Epithelial cell of esophagus (primary cell): Measurements from ENCODE around the gene CAP2.
A peak's percentile ranks its signal among the peaks of the same experiment; 100 is the strongest.
"Not testable (repeated sequence)": the region's sequence is repeated elsewhere in the genome, so short reads cannot be mapped to it uniquely, and the experiment has no call there.

ENCODE experiments used
- DNase-seq: peaks from one replicate; pipeline ENCODE4 v3.0.0; 2010; ENCODE audit warnings: low read depth
- H3K4me3 ChIP-seq: 2 replicates; pipeline ENCODE4 v1.5.1; 2011; ENCODE audit warnings: mild to moderate bottlenecking, low read length, control low read depth
- TF ChIP-seq, protein P1 (sequence below): IDR thresholded peaks from 2 replicates; pipeline ENCODE4 v1.5.1; 2011; ENCODE audit warnings: low read depth, mild to moderate bottlenecking, low read length, control low read depth, inconsistent platforms; ENCODE audit not compliant: insufficient read depth; ENCODE audit errors: missing control alignments

Gene CAP2

DNA sequence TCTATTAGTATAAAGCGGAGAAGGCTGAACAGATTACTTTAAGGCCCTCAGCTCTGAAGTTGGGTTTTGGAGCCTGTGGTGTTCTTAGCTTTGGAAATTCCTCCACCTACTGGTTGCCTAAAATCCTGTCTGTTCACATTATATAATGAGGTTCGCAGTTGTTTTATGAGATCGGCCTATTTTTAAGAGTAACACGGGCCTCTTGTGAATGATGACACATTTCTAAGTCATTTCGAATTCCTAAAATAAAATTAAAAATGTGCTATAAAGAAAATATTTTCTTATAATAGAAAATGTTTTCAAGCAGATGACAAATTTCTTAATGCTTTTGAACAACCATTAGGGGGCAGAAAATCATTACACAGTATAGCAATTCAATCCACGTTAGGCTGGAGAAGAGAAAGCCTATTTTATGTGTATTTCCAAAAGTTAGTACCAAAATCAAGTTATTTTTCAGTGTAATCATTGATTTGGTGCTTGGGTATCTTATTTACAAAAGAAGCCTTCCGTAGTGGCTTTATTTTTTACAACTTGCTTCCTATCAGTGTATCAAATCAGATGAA lies 190.9 kb downstream of the CAP2 start:
- peak; percentile 75 for DNase-seq
- TF ChIP-seq, protein P1, sequence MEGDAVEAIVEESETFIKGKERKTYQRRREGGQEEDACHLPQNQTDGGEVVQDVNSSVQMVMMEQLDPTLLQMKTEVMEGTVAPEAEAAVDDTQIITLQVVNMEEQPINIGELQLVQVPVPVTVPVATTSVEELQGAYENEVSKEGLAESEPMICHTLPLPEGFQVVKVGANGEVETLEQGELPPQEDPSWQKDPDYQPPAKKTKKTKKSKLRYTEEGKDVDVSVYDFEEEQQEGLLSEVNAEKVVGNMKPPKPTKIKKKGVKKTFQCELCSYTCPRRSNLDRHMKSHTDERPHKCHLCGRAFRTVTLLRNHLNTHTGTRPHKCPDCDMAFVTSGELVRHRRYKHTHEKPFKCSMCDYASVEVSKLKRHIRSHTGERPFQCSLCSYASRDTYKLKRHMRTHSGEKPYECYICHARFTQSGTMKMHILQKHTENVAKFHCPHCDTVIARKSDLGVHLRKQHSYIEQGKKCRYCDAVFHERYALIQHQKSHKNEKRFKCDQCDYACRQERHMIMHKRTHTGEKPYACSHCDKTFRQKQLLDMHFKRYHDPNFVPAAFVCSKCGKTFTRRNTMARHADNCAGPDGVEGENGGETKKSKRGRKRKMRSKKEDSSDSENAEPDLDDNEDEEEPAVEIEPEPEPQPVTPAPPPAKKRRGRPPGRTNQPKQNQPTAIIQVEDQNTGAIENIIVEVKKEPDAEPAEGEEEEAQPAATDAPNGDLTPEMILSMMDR, result peak; percentile 58
- H3K4me3 ChIP-seq, result no peak overlapping the region

DNA sequence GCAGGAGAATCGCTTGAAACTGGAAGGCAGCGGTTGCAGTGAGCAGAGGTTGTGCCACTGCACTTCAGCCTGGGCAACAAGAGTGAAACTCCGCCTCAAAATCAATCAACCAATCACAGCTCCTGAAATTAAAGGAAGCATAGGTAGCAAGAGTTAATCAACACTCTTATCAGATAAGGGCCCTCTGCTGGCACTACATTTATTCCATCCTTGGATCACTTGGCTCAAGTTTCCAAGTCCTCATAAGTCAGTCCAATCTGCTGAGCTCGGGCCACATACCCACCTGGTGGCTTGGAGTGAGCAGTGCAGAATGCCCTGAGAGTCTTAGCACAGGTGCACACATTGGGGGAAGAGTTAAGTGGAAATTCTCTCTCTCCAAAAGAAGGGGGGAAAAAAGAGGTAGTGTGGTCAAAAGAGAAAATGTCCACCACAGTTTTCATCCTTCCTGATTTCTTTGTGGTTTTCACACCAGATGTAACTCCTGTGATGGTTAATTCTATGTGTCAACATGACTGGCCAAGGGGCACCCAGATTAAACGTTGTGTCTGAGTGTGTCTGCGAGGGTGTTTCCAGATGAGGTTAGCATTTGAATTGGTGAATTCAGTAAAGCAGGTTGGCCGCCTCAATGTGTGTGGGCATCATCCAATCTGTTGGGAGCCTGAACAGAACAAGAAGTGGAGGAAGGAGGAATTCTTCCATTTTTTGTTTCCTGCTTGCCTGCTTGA lies 192.5 kb downstream of the CAP2 start:
- no peak overlapping the region for H3K4me3 ChIP-seq
- DNase-seq, result peak; percentile 53
- TF ChIP-seq, protein P1, result peak; percentile 41

DNA sequence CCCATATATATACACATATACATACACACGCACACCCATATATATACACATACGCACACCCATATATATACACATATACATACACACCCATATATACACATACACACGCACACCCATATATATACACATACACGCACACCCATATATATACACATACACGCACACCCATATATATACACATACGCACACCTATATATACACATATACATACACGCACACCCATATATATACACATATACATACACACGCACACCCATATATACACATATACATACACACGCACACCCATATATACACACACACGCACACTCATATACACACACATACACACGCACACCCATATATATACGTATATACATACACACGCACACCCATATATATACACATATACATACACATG lies 193.2 kb downstream of the CAP2 start:
- H3K4me3 ChIP-seq, DNase-seq: not testable (repeated sequence)

DNA sequence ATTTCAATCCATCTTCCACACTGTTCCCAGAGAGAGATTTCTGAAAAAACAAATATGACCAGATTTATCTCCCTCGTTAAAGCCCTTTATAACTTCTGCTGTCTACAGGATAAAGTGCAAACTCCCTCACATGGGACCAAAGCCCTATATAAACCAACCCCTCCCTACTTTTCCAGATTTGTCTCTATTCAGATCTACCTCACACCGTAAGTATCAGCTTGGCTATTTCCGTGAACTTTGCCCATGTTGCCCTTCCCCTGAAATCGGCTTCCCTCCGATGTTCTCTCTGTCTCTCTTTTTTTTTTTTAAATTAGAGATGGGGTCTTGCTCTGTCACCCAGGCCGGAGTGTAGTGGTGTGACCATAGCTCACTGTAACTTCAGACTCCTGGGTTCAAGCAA lies 194.6 kb downstream of the CAP2 start:
- TF ChIP-seq, protein P1, result no peak
- DNase-seq, result no peak
- H3K4me3 ChIP-seq, result no peak overlapping the region

DNA sequence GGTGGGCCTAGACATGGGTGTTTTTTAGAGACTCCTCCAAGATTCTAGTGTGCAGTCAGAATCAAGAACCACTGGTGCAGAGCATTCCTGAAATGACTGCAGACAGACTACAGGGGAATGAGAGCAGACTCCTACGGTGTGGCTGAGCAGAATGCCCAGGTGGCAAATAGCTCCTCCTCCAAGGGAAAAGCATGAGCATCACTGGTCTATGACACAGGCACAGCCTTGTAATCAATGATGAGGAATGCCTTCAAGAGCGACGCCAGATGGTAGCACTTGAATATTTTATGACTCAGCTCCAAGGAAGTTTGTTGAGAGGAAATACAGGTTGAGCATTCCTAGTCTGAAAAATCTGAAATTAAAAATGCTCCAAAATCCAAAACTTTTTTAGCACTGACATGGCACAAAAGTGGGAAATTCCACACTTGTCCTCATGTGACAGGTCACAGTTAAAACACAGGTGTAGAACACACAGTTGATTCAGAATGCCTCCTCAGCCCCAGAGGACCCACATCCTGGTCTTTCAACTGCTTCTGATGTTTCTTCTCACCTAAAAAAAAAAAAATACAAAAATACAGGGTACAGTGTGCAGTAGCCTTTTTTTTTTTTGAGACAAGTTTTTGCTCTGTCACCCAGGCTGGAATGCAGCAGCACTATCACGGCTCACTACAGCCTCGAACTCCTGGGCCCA lies 196.2 kb downstream of the CAP2 start:
- no peak overlapping the region for H3K4me3 ChIP-seq
- DNase-seq, result peak; percentile 96
- TF ChIP-seq, protein P1, result peak; percentile 30

DNA sequence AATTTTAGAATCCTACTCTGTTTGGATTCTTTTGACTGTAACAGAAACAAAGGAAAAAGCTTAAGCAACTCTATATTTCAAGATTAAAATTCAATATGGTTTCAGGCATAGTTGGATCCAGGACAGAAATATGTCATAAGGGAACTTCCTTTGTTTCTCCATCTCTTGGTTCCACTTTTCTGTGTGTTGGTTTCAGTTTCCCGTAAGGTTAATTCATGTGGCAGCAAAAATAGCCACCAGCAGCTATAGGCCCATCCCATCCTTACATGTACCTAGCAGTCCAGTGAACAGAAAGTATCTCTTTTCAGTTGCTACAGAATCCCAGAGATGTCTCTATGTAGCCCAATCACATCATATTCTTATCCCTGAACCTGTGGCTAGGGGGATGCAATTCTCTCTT lies 197.9 kb downstream of the CAP2 start:
- TF ChIP-seq, protein P1, result no peak
- H3K4me3 ChIP-seq, result no peak overlapping the region
- DNase-seq, result no peak

DNA sequence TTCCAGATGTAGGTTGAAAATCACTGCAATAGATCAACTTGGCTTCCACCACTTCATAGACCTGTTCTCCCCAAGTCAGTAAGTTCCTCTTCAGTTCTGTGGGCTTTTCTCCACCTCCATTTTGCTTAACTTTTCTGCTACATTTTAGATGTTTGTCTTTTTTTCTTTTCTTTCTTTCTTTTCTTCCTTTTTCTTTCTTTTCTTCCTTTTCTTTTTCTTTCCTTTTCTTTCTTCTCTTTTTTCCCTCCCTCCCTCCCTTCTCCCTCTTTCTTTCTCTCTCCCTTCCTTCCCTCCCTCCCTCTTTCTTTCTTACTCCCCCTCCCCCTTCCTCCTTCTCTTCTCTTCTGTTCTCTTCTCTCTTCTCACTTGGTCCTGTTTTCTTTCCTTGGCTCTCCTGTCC lies 199.9 kb downstream of the CAP2 start:
- TF ChIP-seq, protein P1, result no peak
- no peak for DNase-seq

More for the DNA sequence above, 199.9 kb downstream of the CAP2 start:
- H3K4me3 ChIP-seq, result no peak overlapping the region
